HepG2 (cell line): ENCODE results near the gene MAP1LC3A. TPM values are rescaled to one million over a fixed set of nuclear protein-coding genes. Genes with fewer than 3 reads are reported as not detected.

Source experiments
- CEBPZ ChIP-seq: IDR thresholded peaks from 2 replicates; pipeline ENCODE4 v1.6.1; 2012; ENCODE audit warnings: low read length, improper control_type of control experiment
- DRAP1 ChIP-seq: IDR thresholded peaks from 2 replicates; pipeline ENCODE4 v1.6.1; 2016; ENCODE audit warnings: missing genetic modification reagents, missing compliant biosample characterization
- HMGXB4 ChIP-seq, 2 experiments: sonication (generic) in 1 of 2; formaldehyde crosslinking in 1 of 2; IDR thresholded peaks; 2 replicates each; pipeline versions ENCODE4 v1.4.0 to v1.6.1; 2018 to 2020; ENCODE audit warnings: missing genetic modification reagents in 2 of 2, borderline replicate concordance in 1 of 2, low read depth in 1 of 2, mild to moderate bottlenecking in 1 of 2, missing biosample characterization in 1 of 2
- KLF11 ChIP-seq: IDR thresholded peaks from 2 replicates; pipeline ENCODE4 v1.6.1; 2016; ENCODE audit warnings: missing compliant biosample characterization
- MYNN ChIP-seq: sonication (generic); formaldehyde crosslinking; IDR thresholded peaks from 2 replicates; pipeline ENCODE4 v1.4.0; 2020; ENCODE audit warnings: mild to moderate bottlenecking, low read depth, missing genetic modification reagents
- NKX3-1 ChIP-seq: sonication (generic); formaldehyde crosslinking; IDR thresholded peaks from 2 replicates; pipeline ENCODE4 v1.5.0; 2020; ENCODE audit warnings: missing genetic modification reagents
- PRDM15 ChIP-seq: sonication (generic); formaldehyde crosslinking; IDR thresholded peaks from 2 replicates; pipeline ENCODE4 v1.4.0; 2020; ENCODE audit warnings: missing genetic modification reagents
- RFXAP ChIP-seq: sonication (generic); formaldehyde crosslinking; IDR thresholded peaks from 2 replicates; pipeline ENCODE4 v1.4.0; 2020; ENCODE audit warnings: missing genetic modification reagents, borderline replicate concordance
- SMC3 ChIP-seq: IDR thresholded peaks from 2 replicates; pipeline ENCODE4 v1.6.1; 2011; ENCODE audit warnings: low read length, improper control_type of control experiment
- SRSF4 ChIP-seq: fragments of 200-400 bp; formaldehyde crosslinking; IDR thresholded peaks from one replicate; pipeline ENCODE4 v1.6.1; 2018; ENCODE audit warnings: mild to moderate bottlenecking, low read depth, low read length, moderate library complexity; ENCODE audit not compliant: poor library complexity, severe bottlenecking
- THYN1 ChIP-seq: sonication (generic); formaldehyde crosslinking; IDR thresholded peaks from 2 replicates; pipeline ENCODE4 v1.8.1; 2023; ENCODE audit warnings: low read depth, mild to moderate bottlenecking, moderate library complexity, missing genetic modification reagents, borderline replicate concordance
- ZBTB38 ChIP-seq: sonication (generic); formaldehyde crosslinking; IDR thresholded peaks from 2 replicates; pipeline ENCODE4 v1.5.1; 2020; ENCODE audit warnings: mild to moderate bottlenecking, missing genetic modification reagents
- ZKSCAN5 ChIP-seq: sonication (generic); formaldehyde crosslinking; IDR thresholded peaks from 2 replicates; pipeline ENCODE4 v1.5.1; 2020; ENCODE audit warnings: mild to moderate bottlenecking, missing genetic modification reagents
- ZNF276 ChIP-seq: sonication (generic); formaldehyde crosslinking; IDR thresholded peaks from 2 replicates; pipeline ENCODE4 v1.4.0; 2020; ENCODE audit warnings: mild to moderate bottlenecking, low read depth, missing genetic modification reagents
- ZNF367 ChIP-seq: sonication (generic); formaldehyde crosslinking; IDR thresholded peaks from 2 replicates; pipeline ENCODE4 v1.4.0; 2020; ENCODE audit warnings: missing genetic modification reagents, borderline replicate concordance
- ZNF564 ChIP-seq: sonication (generic); formaldehyde crosslinking; IDR thresholded peaks from 2 replicates; pipeline ENCODE4 v1.8.1; 2023; ENCODE audit warnings: mild to moderate bottlenecking, missing genetic modification reagents
- ZSCAN9 ChIP-seq: IDR thresholded peaks from 2 replicates; pipeline ENCODE4 v1.6.1; 2016; ENCODE audit warnings: borderline replicate concordance
- polyA plus RNA-seq, 8 experiments: library from polyadenylated mRNA; depleted of rRNA in 3 of 8; stranded (reverse) in 7 of 8; unstranded in 1 of 8; fragments of >200 nt; fragmentation: Illumina TruSeq in 4 of 8; extraction: Trizol in 4 of 8; gene quantifications; 2 replicates each; pipeline versions ENCODE4 v1.2.1 to v1.2.3, GENCODE V29; 2011 to 2016; ENCODE audit warnings: low read depth in 4 of 8, missing spikeins in 1 of 8, mixed read lengths in 1 of 8; ENCODE audit not compliant: insufficient read depth in 1 of 8
- total RNA-seq, 5 experiments: library from RNA; depleted of rRNA; stranded (reverse); fragments of >200 nt; fragmentation: Illumina TruSeq; extraction: Trizol; gene quantifications; 2 replicates each; pipeline ENCODE4 v1.2.3, GENCODE V29; 2016; ENCODE audit warnings: low read depth in 1 of 5

Gene MAP1LC3A
- total and polyA plus RNA-seq, 2 of the 13 experiments (the other 11 are each of a cell fraction or from before 2014, with no cell fraction given), result not detected

GRCh38 chr20:34525709-34526416 is 32.7 kb upstream of the MAP1LC3A start (continued):
- TF ChIP-seq HMGXB4 (CRISPR knock-in tag; IDR thresholded peaks at IDR 0.05; ENCODE audit: borderline replicate concordance in 1 of 2, low read depth in 1 of 2) (peak; percentile 51 to 87; a peak in 2 of 4 replicates), DRAP1 (peak; percentile 69), ZNF367 (CRISPR knock-in tag) (no peak), KLF11 (CRISPR knock-in tag) (peak; percentile 61; the same call in 1 of the 2 replicates), ZNF564 (CRISPR knock-in tag) (no peak), NKX3-1 (CRISPR knock-in tag) (peak; percentile 62; the same call in 1 of the 2 replicates), MYNN (CRISPR knock-in tag) (no peak), ZKSCAN5 (CRISPR knock-in tag) (0 out of 2 replicates have a peak, but pooled peaks have one; percentile 27), SMC3 (no peak), SRSF4 (no peak), ZBTB38 (CRISPR knock-in tag) (peak; percentile 100), THYN1 (CRISPR knock-in tag) (no peak), ZSCAN9 (CRISPR knock-in tag) (peak; percentile 96), ZNF276 (CRISPR knock-in tag) (peak; percentile 61; the same call in 1 of the 2 replicates), CEBPZ (no peak), PRDM15 (CRISPR knock-in tag) (no peak), RFXAP (CRISPR knock-in tag) (peak; percentile 44; the same call in 1 of the 2 replicates)
